ENCODE data around the gene PTPN4.

PTPN4 gene

GRCh38 chr2:119853777-119854399 lies 94.2 kb downstream of the PTPN4 start:
- DNase-seq (ENCODE audit: low read depth, low spot score) = no peak
- no peaks in the 10 kb centered on the region for H3K27me3 ChIP-seq (ENCODE audit: insufficient read depth, insufficient read length)

DNA sequence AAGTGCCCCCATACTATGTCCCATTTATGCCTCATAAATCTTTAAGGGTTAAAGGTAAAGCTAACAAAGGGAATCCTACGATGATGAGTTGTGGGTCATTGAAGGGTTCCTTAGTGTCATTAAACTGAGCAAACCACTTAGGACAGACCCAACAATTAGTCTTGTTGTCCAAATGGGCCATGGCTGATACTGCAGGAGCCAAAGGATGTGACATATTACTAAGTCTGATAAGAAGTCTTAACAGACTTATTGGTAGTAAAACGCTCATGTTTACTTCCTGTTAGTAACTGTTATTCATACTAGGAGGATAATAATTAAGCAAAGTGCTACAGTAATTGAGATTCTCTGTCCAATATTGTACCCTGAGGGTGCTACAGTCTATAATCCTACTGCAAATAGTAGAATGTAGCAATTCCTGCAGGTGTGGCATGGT lies 96.8 kb downstream of the PTPN4 start:
- H3K36me3 ChIP-seq (ENCODE audit: insufficient read depth, insufficient read length, low read length) = no peaks in the 10 kb centered on the region
- no peak for TF ChIP-seq SUZ12 (IDR thresholded peaks at IDR 0.05; ENCODE audit: extremely low read depth, insufficient read depth, insufficient read length)
- TF ChIP-seq ZNF274 (IDR thresholded peaks at IDR 0.05; ENCODE audit: low read depth, low read length) = no peak
- no peak for TF ChIP-seq YY1 (IDR thresholded peaks at IDR 0.05; ENCODE audit: insufficient read depth, insufficient read length)
- H3K4me3 ChIP-seq (ENCODE audit: insufficient read length, low read depth) = no peak overlapping the region
- H3K27me3 ChIP-seq (ENCODE audit: insufficient read depth, insufficient read length) = no peaks in the 10 kb centered on the region
- H3K4me1 ChIP-seq (ENCODE audit: insufficient read depth, insufficient read length) = no peaks in the 10 kb centered on the region
- no peak for DNase-seq (ENCODE audit: low read depth, low spot score)
- no peak overlapping the region for H3K9ac ChIP-seq (ENCODE audit: insufficient read length, low read depth)
- H3K9me3 ChIP-seq (ENCODE audit: insufficient read depth, low read length) = peaks cover 30% of the 10 kb centered on the region

More at GRCh38 chr2:119853777-119854399, 94.2 kb downstream of the PTPN4 start:
- peaks cover 55% of the 10 kb centered on the region for H3K9me3 ChIP-seq (ENCODE audit: insufficient read depth, low read length)
- no peaks in the 10 kb centered on the region for H3K4me1 ChIP-seq (ENCODE audit: insufficient read depth, insufficient read length)
- H3K4me3 ChIP-seq (ENCODE audit: insufficient read length, low read depth) = no peak overlapping the region
- no peaks in the 10 kb centered on the region for H3K36me3 ChIP-seq (ENCODE audit: insufficient read depth, insufficient read length, low read length)
- no peak overlapping the region for H3K9ac ChIP-seq (ENCODE audit: insufficient read length, low read depth)
- TF ChIP-seq YY1 (IDR thresholded peaks at IDR 0.05; ENCODE audit: insufficient read depth, insufficient read length) (no peak), ZNF274 (IDR thresholded peaks at IDR 0.05; ENCODE audit: low read depth, low read length) (no peak), SUZ12 (IDR thresholded peaks at IDR 0.05; ENCODE audit: extremely low read depth, insufficient read depth, insufficient read length) (no peak)

GRCh38 chr2:119857742-119858141 lies 98.0 kb downstream of the PTPN4 start:
- no peaks in the 10 kb centered on the region for H3K4me1 ChIP-seq (ENCODE audit: insufficient read depth, insufficient read length)
- no peak overlapping the region for H3K9ac ChIP-seq (ENCODE audit: insufficient read length, low read depth)
- DNase-seq (ENCODE audit: low read depth, low spot score) = no peak
- no peaks in the 10 kb centered on the region for H3K27me3 ChIP-seq (ENCODE audit: insufficient read depth, insufficient read length)
- no peak overlapping the region for H3K4me3 ChIP-seq (ENCODE audit: insufficient read length, low read depth)
- H3K9me3 ChIP-seq (ENCODE audit: insufficient read depth, low read length) = peaks cover 18% of the 10 kb centered on the region
- no peaks in the 10 kb centered on the region for H3K36me3 ChIP-seq (ENCODE audit: insufficient read depth, insufficient read length, low read length)
- TF ChIP-seq ZNF274 (IDR thresholded peaks at IDR 0.05; ENCODE audit: low read depth, low read length) (no peak), YY1 (IDR thresholded peaks at IDR 0.05; ENCODE audit: insufficient read depth, insufficient read length) (no peak), SUZ12 (IDR thresholded peaks at IDR 0.05; ENCODE audit: extremely low read depth, insufficient read depth, insufficient read length) (no peak)

GRCh38 chr2:119859528-119859927 lies 99.8 kb downstream of the PTPN4 start:
- no peaks in the 10 kb centered on the region for H3K4me1 ChIP-seq (ENCODE audit: insufficient read depth, insufficient read length)
- H3K9ac ChIP-seq (ENCODE audit: insufficient read length, low read depth) = no peak overlapping the region
- no peaks in the 10 kb centered on the region for H3K27me3 ChIP-seq (ENCODE audit: insufficient read depth, insufficient read length)
- H3K9me3 ChIP-seq (ENCODE audit: insufficient read depth, low read length) = no peaks in the 10 kb centered on the region
- DNase-seq (ENCODE audit: low read depth, low spot score) = no peak
- H3K36me3 ChIP-seq (ENCODE audit: insufficient read depth, insufficient read length, low read length) = no peaks in the 10 kb centered on the region
- TF ChIP-seq YY1 (IDR thresholded peaks at IDR 0.05; ENCODE audit: insufficient read depth, insufficient read length) = no peak
- TF ChIP-seq ZNF274 (IDR thresholded peaks at IDR 0.05; ENCODE audit: low read depth, low read length) = no peak
- TF ChIP-seq SUZ12 (IDR thresholded peaks at IDR 0.05; ENCODE audit: extremely low read depth, insufficient read depth, insufficient read length) = no peak
- no peak overlapping the region for H3K4me3 ChIP-seq (ENCODE audit: insufficient read length, low read depth)

DNA sequence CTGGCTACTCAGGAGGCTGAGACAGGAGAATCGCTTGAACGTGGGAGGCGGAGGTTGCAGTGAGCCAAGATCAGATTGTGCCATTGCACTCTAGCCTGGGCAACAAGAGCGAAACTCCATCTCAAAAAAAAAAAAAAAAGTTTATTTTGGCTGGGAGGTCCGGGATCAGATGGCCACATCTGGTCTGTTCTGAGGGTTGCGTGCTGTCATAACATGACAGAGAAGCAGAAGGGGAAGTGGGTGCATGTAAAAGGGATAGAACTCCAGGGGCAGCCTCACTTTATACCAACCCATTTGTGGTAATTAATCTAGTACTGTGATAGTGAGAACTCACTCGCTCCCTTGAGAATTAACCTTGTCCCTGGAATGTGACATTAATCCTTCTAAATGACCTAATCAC lies 101.2 kb downstream of the PTPN4 start:
- no peak for DNase-seq (ENCODE audit: low read depth, low spot score)
- TF ChIP-seq YY1 (IDR thresholded peaks at IDR 0.05; ENCODE audit: insufficient read depth, insufficient read length) (no peak), ZNF274 (IDR thresholded peaks at IDR 0.05; ENCODE audit: low read depth, low read length) (no peak), SUZ12 (IDR thresholded peaks at IDR 0.05; ENCODE audit: extremely low read depth, insufficient read depth, insufficient read length) (no peak)
- Histone ChIP-seq H3K36me3 (ENCODE audit: insufficient read depth, insufficient read length, low read length) (no peaks in the 10 kb centered on the region), H3K27me3 (ENCODE audit: insufficient read depth, insufficient read length) (no peaks in the 10 kb centered on the region), H3K4me1 (ENCODE audit: insufficient read depth, insufficient read length) (no peaks in the 10 kb centered on the region), H3K9me3 (ENCODE audit: insufficient read depth, low read length) (no peaks in the 10 kb centered on the region), H3K9ac (ENCODE audit: insufficient read length, low read depth) (no peak overlapping the region), H3K4me3 (ENCODE audit: insufficient read length, low read depth) (no peak overlapping the region)

- Histone ChIP-seq H3K4me1 (ENCODE audit: insufficient read depth, insufficient read length) (no peaks in the 10 kb centered on the region), H3K27me3 (ENCODE audit: insufficient read depth, insufficient read length) (no peaks in the 10 kb centered on the region), H3K4me3 (ENCODE audit: insufficient read length, low read depth) (no peak overlapping the region), H3K9me3 (ENCODE audit: insufficient read depth, low read length) (no peaks in the 10 kb centered on the region), H3K36me3 (ENCODE audit: insufficient read depth, insufficient read length, low read length) (no peaks in the 10 kb centered on the region), H3K9ac (ENCODE audit: insufficient read length, low read depth) (no peak overlapping the region)
- DNase-seq (ENCODE audit: low read depth, low spot score) = no peak
- TF ChIP-seq ZNF274 (IDR thresholded peaks at IDR 0.05; ENCODE audit: low read depth, low read length) (no peak), YY1 (IDR thresholded peaks at IDR 0.05; ENCODE audit: insufficient read depth, insufficient read length) (no peak), SUZ12 (IDR thresholded peaks at IDR 0.05; ENCODE audit: extremely low read depth, insufficient read depth, insufficient read length) (no peak)
Measured at GRCh38 chr2:119862127-119862889, 102.6 kb downstream of the PTPN4 start.

DNA sequence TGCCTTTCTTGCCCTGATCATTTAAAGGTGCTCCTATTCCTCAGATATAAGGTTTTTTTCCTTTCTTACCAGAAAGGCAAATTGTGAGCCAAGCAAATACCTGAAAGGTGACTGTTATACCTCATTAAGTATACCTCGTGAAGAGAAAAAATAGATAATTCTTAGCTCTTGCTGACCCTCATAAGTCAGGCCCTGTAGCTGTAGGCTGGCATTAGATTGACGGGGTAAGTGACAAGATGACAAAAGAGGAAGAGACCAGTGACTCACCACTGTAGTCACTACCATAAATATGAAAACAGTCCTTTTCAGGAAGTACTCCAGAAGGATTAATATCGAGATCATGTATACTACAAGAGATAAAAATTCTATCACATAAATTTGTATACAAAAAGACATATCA lies 104.6 kb downstream of the PTPN4 start:
- H3K9me3 ChIP-seq (ENCODE audit: insufficient read depth, low read length) = peaks cover 7% of the 10 kb centered on the region; the same call in 1 of the 2 replicates
- H3K27me3 ChIP-seq (ENCODE audit: insufficient read depth, insufficient read length) = no peaks in the 10 kb centered on the region
- no peak for DNase-seq (ENCODE audit: low read depth, low spot score)
- TF ChIP-seq ZNF274 (IDR thresholded peaks at IDR 0.05; ENCODE audit: low read depth, low read length) (no peak), SUZ12 (IDR thresholded peaks at IDR 0.05; ENCODE audit: extremely low read depth, insufficient read depth, insufficient read length) (no peak), YY1 (IDR thresholded peaks at IDR 0.05; ENCODE audit: insufficient read depth, insufficient read length) (no peak)
- no peak overlapping the region for H3K9ac ChIP-seq (ENCODE audit: insufficient read length, low read depth)
- H3K36me3 ChIP-seq (ENCODE audit: insufficient read depth, insufficient read length, low read length) = no peaks in the 10 kb centered on the region
- no peak overlapping the region for H3K4me3 ChIP-seq (ENCODE audit: insufficient read length, low read depth)
- no peaks in the 10 kb centered on the region for H3K4me1 ChIP-seq (ENCODE audit: insufficient read depth, insufficient read length)

All from NT2/D1 (cell line).